HepG2 (cell line): ENCODE data around the gene SIX5. TPM values are rescaled to one million over a fixed set of nuclear protein-coding genes. Genes with fewer than 3 reads are reported as not detected.

ENCODE experiments used
- CBX1 ChIP-seq: IDR thresholded peaks from one replicate; pipeline ENCODE4 v1.6.1; 2016; ENCODE audit warnings: antibody characterized with exemption, low read depth
- CCAR2 ChIP-seq: fragments of 200-400 bp; formaldehyde crosslinking; optimal IDR thresholded peaks from 2 replicates; pipeline ENCODE3; 2018; ENCODE audit warnings: low read depth, mild to moderate bottlenecking, low read length, moderate library complexity
- HOXA7 ChIP-seq: sonication (generic); formaldehyde crosslinking; IDR thresholded peaks from 2 replicates; pipeline ENCODE4 v1.8.1; 2022; ENCODE audit warnings: mild to moderate bottlenecking, missing genetic modification reagents, moderate library complexity
- KDM2A ChIP-seq: sonication (generic); formaldehyde crosslinking; IDR thresholded peaks from 2 replicates; pipeline ENCODE4 v1.4.0; 2020; ENCODE audit warnings: low read depth, missing genetic modification reagents, borderline replicate concordance
- MED8 ChIP-seq: sonication (generic); formaldehyde crosslinking; IDR thresholded peaks from 2 replicates; pipeline ENCODE4 v1.8.1; 2023; ENCODE audit warnings: mild to moderate bottlenecking, missing genetic modification reagents; ENCODE audit not compliant: insufficient replicate concordance
- MXD4 ChIP-seq: IDR thresholded peaks from 2 replicates; pipeline ENCODE4 v1.6.1; 2016; ENCODE audit warnings: mild to moderate bottlenecking, missing biosample characterization, missing genetic modification reagents
- MYNN ChIP-seq: sonication (generic); formaldehyde crosslinking; IDR thresholded peaks from 2 replicates; pipeline ENCODE4 v1.4.0; 2020; ENCODE audit warnings: mild to moderate bottlenecking, low read depth, missing genetic modification reagents
- NCOR1 ChIP-seq: fragments of 200-600 bp; sonication (generic); IDR thresholded peaks from 2 replicates; pipeline ENCODE4 v1.7.0; 2017; ENCODE audit warnings: antibody characterized with exemption, low read length, borderline replicate concordance
- NR2C2 ChIP-seq: sonication (generic); formaldehyde crosslinking; IDR thresholded peaks from 2 replicates; pipeline ENCODE4 v1.4.0; 2020; ENCODE audit warnings: missing genetic modification reagents, mild to moderate bottlenecking, moderate library complexity, borderline replicate concordance
- POLR2A ChIP-seq, 2 experiments: IDR thresholded peaks; 2 replicates each; pipeline ENCODE4 v1.6.1; 2011; ENCODE audit warnings: low read depth in 2 of 2, low read length in 2 of 2, mild to moderate bottlenecking in 1 of 2, moderate library complexity in 1 of 2; ENCODE audit not compliant: insufficient read depth in 1 of 2
- RFXAP ChIP-seq: sonication (generic); formaldehyde crosslinking; IDR thresholded peaks from 2 replicates; pipeline ENCODE4 v1.4.0; 2020; ENCODE audit warnings: missing genetic modification reagents, borderline replicate concordance
- SMARCC2 ChIP-seq: fragments of 450-650 bp; IDR thresholded peaks from 2 replicates; pipeline ENCODE4 v1.6.1; 2017; ENCODE audit warnings: antibody characterized with exemption, mild to moderate bottlenecking
- ZFY ChIP-seq: sonication (generic); formaldehyde crosslinking; IDR thresholded peaks from 2 replicates; pipeline ENCODE4 v1.4.0; 2020; ENCODE audit warnings: missing genetic modification reagents
- ZKSCAN8 ChIP-seq: IDR thresholded peaks from 2 replicates; pipeline ENCODE4 v1.6.1; 2016; ENCODE audit warnings: borderline replicate concordance, missing genetic modification reagents, missing compliant biosample characterization
- ZMYM4 ChIP-seq: sonication (generic); formaldehyde crosslinking; IDR thresholded peaks from 2 replicates; pipeline ENCODE4 v1.8.1; 2023; ENCODE audit warnings: mild to moderate bottlenecking, missing genetic modification reagents
- ZNF10 ChIP-seq: sonication (generic); formaldehyde crosslinking; IDR thresholded peaks from 2 replicates; pipeline ENCODE4 v1.4.0; 2020; ENCODE audit warnings: mild to moderate bottlenecking, low read depth, missing genetic modification reagents, borderline replicate concordance
- ZNF652 ChIP-seq: IDR thresholded peaks from 2 replicates; pipeline ENCODE4 v1.6.1; 2016; ENCODE audit warnings: low read depth, borderline replicate concordance
- ZNF850 ChIP-seq: sonication (generic); formaldehyde crosslinking; conservative IDR thresholded peaks from 2 replicates; pipeline ENCODE4 v1.9.0; 2021; ENCODE audit warnings: mild to moderate bottlenecking, missing genetic modification reagents
- ZNF879 ChIP-seq: sonication (generic); formaldehyde crosslinking; IDR thresholded peaks from 2 replicates; pipeline ENCODE4 v1.8.1; 2023; ENCODE audit warnings: missing genetic modification reagents
- polyA plus RNA-seq, 8 experiments: library from polyadenylated mRNA; depleted of rRNA in 3 of 8; stranded (reverse) in 7 of 8; unstranded in 1 of 8; fragments of >200 nt; fragmentation: Illumina TruSeq in 4 of 8; extraction: Trizol in 4 of 8; gene quantifications; 2 replicates each; pipeline versions ENCODE4 v1.2.1 to v1.2.3, GENCODE V29; 2011 to 2016; ENCODE audit warnings: low read depth in 4 of 8, missing spikeins in 1 of 8, mixed read lengths in 1 of 8; ENCODE audit not compliant: insufficient read depth in 1 of 8
- total RNA-seq, 5 experiments: library from RNA; depleted of rRNA; stranded (reverse); fragments of >200 nt; fragmentation: Illumina TruSeq; extraction: Trizol; gene quantifications; 2 replicates each; pipeline ENCODE4 v1.2.3, GENCODE V29; 2016; ENCODE audit warnings: low read depth in 1 of 5
- TF ChIP-seq, protein P1 (sequence below): sonication (generic); formaldehyde crosslinking; IDR thresholded peaks from 2 replicates; pipeline ENCODE4 v1.4.0; 2020; ENCODE audit warnings: low read depth, mild to moderate bottlenecking, missing genetic modification reagents
- TF ChIP-seq, protein P2 (sequence below): sonication (generic); formaldehyde crosslinking; IDR thresholded peaks from 2 replicates; pipeline ENCODE4 v1.4.0; 2020; ENCODE audit warnings: missing genetic modification reagents
- TF ChIP-seq, protein P3 (sequence below): sonication (generic); formaldehyde crosslinking; IDR thresholded peaks from 2 replicates; pipeline ENCODE4 v1.5.0; 2020; ENCODE audit warnings: missing genetic modification reagents
- TF ChIP-seq, protein P4 (sequence below): sonication (generic); formaldehyde crosslinking; IDR thresholded peaks from 2 replicates; pipeline ENCODE4 v1.5.0; 2020; ENCODE audit warnings: missing genetic modification reagents, mild to moderate bottlenecking, borderline replicate concordance
- TF ChIP-seq, protein P5 (sequence below): sonication (generic); formaldehyde crosslinking; IDR thresholded peaks from 2 replicates; pipeline ENCODE4 v1.4.0; 2020; ENCODE audit warnings: missing genetic modification reagents, borderline replicate concordance

The SIX5 gene
- total and polyA plus RNA-seq, 2 of the 13 experiments (the other 11 are each of a cell fraction or from before 2014, with no cell fraction given): 7.7 to 10.5 TPM

DNA sequence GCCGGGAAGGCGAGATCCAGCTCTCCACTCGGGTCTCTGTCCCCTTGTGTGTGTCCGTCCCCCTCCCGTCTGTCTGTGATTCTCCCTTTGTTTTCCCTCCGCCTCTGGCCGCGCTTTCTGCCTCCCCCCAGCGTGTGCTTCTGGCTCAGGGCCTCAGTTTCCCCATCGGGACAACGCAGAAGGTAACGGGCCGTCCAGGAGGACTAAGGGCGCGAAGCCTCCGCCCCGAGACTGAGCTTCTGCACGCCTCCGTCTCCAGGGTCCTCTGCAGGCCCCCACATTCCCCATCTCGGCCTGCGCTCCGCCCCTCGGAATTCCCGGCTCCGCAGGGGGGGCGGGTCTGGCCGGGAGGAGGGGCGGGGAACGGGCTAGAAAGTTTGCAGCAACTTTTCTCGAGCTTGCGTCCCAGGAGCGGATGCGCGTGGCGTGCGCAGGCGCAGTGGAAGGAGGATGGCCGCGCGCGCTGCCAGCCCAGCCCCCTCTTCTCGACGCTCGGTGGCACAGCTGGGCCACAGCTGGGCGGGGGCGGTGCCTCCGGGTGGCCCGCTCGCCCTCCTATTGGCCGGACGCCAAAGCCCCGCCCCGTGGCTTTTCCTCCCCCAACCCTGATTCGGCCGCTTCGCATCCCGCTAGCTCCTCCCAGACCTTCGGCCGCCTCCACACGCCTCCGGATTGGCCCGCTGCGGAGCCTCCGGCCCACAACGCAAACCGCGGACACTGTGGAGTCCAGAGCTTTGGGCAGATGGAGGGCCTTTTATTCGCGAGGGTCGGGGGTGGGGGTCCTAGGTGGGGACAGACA, at the start of gene SIX5 (continued):
- 0 out of 2 replicates have a peak, but pooled peaks have one; percentile 9 for TF ChIP-seq NR2C2
- TF ChIP-seq HOXA7 (CRISPR knock-in tag): no peak
- TF ChIP-seq, protein P1, sequence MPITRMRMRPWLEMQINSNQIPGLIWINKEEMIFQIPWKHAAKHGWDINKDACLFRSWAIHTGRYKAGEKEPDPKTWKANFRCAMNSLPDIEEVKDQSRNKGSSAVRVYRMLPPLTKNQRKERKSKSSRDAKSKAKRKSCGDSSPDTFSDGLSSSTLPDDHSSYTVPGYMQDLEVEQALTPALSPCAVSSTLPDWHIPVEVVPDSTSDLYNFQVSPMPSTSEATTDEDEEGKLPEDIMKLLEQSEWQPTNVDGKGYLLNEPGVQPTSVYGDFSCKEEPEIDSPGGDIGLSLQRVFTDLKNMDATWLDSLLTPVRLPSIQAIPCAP (CRISPR knock-in tag): no peak
- TF ChIP-seq ZNF652 (CRISPR knock-in tag): no peak
- TF ChIP-seq CCAR2: no peak
- TF ChIP-seq RFXAP: peak; percentile 86; the same call in 1 of the 2 replicates
- TF ChIP-seq ZMYM4 (CRISPR knock-in tag): peak; percentile 17; the same call in 1 of the 2 replicates
- TF ChIP-seq ZFY (CRISPR knock-in tag): peak; percentile 71
- TF ChIP-seq ZKSCAN8: peak; percentile 37; the same call in 1 of the 2 replicates
- TF ChIP-seq ZNF10 (CRISPR knock-in tag): no peak
- no peak for TF ChIP-seq MYNN (CRISPR knock-in tag)
- no peak for TF ChIP-seq MXD4 (CRISPR knock-in tag)
- TF ChIP-seq POLR2A (IDR thresholded peaks at IDR 0.05; ENCODE audit: insufficient read depth in 1 of 2, low read depth in 2 of 2, low read length in 2 of 2): peak; percentile 97
- peak; percentile 59 for TF ChIP-seq CBX1
- TF ChIP-seq, protein P2, sequence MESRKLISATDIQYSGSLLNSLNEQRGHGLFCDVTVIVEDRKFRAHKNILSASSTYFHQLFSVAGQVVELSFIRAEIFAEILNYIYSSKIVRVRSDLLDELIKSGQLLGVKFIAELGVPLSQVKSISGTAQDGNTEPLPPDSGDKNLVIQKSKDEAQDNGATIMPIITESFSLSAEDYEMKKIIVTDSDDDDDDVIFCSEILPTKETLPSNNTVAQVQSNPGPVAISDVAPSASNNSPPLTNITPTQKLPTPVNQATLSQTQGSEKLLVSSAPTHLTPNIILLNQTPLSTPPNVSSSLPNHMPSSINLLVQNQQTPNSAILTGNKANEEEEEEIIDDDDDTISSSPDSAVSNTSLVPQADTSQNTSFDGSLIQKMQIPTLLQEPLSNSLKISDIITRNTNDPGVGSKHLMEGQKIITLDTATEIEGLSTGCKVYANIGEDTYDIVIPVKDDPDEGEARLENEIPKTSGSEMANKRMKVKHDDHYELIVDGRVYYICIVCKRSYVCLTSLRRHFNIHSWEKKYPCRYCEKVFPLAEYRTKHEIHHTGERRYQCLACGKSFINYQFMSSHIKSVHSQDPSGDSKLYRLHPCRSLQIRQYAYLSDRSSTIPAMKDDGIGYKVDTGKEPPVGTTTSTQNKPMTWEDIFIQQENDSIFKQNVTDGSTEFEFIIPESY (CRISPR knock-in tag): no peak
- no peak for TF ChIP-seq SMARCC2
- TF ChIP-seq, protein P3, sequence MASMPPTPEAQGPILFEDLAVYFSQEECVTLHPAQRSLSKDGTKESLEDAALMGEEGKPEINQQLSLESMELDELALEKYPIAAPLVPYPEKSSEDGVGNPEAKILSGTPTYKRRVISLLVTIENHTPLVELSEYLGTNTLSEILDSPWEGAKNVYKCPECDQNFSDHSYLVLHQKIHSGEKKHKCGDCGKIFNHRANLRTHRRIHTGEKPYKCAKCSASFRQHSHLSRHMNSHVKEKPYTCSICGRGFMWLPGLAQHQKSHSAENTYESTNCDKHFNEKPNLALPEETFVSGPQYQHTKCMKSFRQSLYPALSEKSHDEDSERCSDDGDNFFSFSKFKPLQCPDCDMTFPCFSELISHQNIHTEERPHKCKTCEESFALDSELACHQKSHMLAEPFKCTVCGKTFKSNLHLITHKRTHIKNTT (CRISPR knock-in tag): no peak
- peak; percentile 65 for TF ChIP-seq MED8 (CRISPR knock-in tag)
- TF ChIP-seq ZNF850 (CRISPR knock-in tag): no peak
- no peak for TF ChIP-seq ZNF879 (CRISPR knock-in tag)
- TF ChIP-seq, protein P4, sequence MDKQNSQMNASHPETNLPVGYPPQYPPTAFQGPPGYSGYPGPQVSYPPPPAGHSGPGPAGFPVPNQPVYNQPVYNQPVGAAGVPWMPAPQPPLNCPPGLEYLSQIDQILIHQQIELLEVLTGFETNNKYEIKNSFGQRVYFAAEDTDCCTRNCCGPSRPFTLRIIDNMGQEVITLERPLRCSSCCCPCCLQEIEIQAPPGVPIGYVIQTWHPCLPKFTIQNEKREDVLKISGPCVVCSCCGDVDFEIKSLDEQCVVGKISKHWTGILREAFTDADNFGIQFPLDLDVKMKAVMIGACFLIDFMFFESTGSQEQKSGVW (CRISPR knock-in tag): no peak
- TF ChIP-seq NCOR1: peak; percentile 3; the same call in 1 of the 2 replicates
- TF ChIP-seq, protein P5, sequence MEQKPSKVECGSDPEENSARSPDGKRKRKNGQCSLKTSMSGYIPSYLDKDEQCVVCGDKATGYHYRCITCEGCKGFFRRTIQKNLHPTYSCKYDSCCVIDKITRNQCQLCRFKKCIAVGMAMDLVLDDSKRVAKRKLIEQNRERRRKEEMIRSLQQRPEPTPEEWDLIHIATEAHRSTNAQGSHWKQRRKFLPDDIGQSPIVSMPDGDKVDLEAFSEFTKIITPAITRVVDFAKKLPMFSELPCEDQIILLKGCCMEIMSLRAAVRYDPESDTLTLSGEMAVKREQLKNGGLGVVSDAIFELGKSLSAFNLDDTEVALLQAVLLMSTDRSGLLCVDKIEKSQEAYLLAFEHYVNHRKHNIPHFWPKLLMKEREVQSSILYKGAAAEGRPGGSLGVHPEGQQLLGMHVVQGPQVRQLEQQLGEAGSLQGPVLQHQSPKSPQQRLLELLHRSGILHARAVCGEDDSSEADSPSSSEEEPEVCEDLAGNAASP (CRISPR knock-in tag): peak; percentile 48; the same call in 1 of the 2 replicates
- TF ChIP-seq KDM2A (CRISPR knock-in tag): peak; percentile 92
